SK-N-SH (cell line): ENCODE results near the gene SMARCE1.

ENCODE experiments used
- CHD2 ChIP-seq: fragments of 150-350 bp; IDR thresholded peaks from 2 replicates; pipeline ENCODE4 v1.6.1; 2018; ENCODE audit warnings: low read length; ENCODE audit not compliant: partially characterized antibody
- CTCF ChIP-seq: fragments of 200-600 bp; sonication (generic); IDR thresholded peaks from 2 replicates; pipeline ENCODE4 v1.6.1; 2017; ENCODE audit warnings: antibody characterized with exemption, mild to moderate bottlenecking, moderate library complexity
- EP300 ChIP-seq, 2 experiments: IDR thresholded peaks; 2 replicates each; pipeline versions ENCODE4 v1.4.0 to v1.6.1; 2012; ENCODE audit warnings: borderline replicate concordance in 1 of 2, low read depth in 1 of 2, low read length in 1 of 2
- GABPA ChIP-seq: IDR thresholded peaks from 2 replicates; pipeline ENCODE4 v1.4.0; 2012; ENCODE audit warnings: low read depth, mild to moderate bottlenecking
- JUND ChIP-seq: IDR thresholded peaks from 2 replicates; pipeline ENCODE4 v1.4.0; 2012
- MXI1 ChIP-seq: IDR thresholded peaks from 2 replicates; pipeline ENCODE4 v1.6.1; 2012; ENCODE audit warnings: mild to moderate bottlenecking, low read depth, low read length, improper control_type of control experiment
- POLR2AphosphoS5 ChIP-seq: IDR thresholded peaks from 2 replicates; pipeline ENCODE4 v1.6.1; 2012; ENCODE audit warnings: low read depth, low read length
- RCOR1 ChIP-seq: fragments of 150-350 bp; IDR thresholded peaks from 2 replicates; pipeline ENCODE4 v1.6.1; 2017; ENCODE audit warnings: antibody characterized with exemption, low read length
- RFX5 ChIP-seq: IDR thresholded peaks from 2 replicates; pipeline ENCODE4 v1.6.1; 2012; ENCODE audit warnings: mild to moderate bottlenecking, improper control_type of control experiment, low read length
- SMC3 ChIP-seq: IDR thresholded peaks from 2 replicates; pipeline ENCODE4 v1.6.1; 2012; ENCODE audit warnings: low read depth, low read length, improper control_type of control experiment
- TAF1 ChIP-seq: IDR thresholded peaks from 2 replicates; pipeline ENCODE4 v1.6.1; 2012; ENCODE audit warnings: low read depth, mild to moderate bottlenecking, low read length, moderate library complexity, borderline replicate concordance
- USF2 ChIP-seq: fragments of 150-350 bp; IDR thresholded peaks from 2 replicates; pipeline ENCODE4 v1.6.1; 2017; ENCODE audit warnings: antibody characterized with exemption, low read length, low read depth, borderline replicate concordance
- TF ChIP-seq, protein P1 (sequence below): IDR thresholded peaks from 2 replicates; pipeline ENCODE4 v1.6.1; 2012; ENCODE audit warnings: mild to moderate bottlenecking, low read depth, low read length, moderate library complexity
- TF ChIP-seq, protein P2 (sequence below): IDR thresholded peaks from 2 replicates; pipeline ENCODE4 v1.4.0; 2012; ENCODE audit warnings: low read depth

GRCh38 chr17:40605306-40605705 is 42.3 kb downstream of the SMARCE1 start:
- TF ChIP-seq MXI1, result no peak
- no peak for TF ChIP-seq CTCF
- TF ChIP-seq GABPA, result no peak
- no peak for TF ChIP-seq TAF1
- TF ChIP-seq USF2, result no peak
- TF ChIP-seq, protein P1, sequence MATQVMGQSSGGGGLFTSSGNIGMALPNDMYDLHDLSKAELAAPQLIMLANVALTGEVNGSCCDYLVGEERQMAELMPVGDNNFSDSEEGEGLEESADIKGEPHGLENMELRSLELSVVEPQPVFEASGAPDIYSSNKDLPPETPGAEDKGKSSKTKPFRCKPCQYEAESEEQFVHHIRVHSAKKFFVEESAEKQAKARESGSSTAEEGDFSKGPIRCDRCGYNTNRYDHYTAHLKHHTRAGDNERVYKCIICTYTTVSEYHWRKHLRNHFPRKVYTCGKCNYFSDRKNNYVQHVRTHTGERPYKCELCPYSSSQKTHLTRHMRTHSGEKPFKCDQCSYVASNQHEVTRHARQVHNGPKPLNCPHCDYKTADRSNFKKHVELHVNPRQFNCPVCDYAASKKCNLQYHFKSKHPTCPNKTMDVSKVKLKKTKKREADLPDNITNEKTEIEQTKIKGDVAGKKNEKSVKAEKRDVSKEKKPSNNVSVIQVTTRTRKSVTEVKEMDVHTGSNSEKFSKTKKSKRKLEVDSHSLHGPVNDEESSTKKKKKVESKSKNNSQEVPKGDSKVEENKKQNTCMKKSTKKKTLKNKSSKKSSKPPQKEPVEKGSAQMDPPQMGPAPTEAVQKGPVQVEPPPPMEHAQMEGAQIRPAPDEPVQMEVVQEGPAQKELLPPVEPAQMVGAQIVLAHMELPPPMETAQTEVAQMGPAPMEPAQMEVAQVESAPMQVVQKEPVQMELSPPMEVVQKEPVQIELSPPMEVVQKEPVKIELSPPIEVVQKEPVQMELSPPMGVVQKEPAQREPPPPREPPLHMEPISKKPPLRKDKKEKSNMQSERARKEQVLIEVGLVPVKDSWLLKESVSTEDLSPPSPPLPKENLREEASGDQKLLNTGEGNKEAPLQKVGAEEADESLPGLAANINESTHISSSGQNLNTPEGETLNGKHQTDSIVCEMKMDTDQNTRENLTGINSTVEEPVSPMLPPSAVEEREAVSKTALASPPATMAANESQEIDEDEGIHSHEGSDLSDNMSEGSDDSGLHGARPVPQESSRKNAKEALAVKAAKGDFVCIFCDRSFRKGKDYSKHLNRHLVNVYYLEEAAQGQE, result no peak
- no peak for TF ChIP-seq POLR2AphosphoS5
- TF ChIP-seq EP300 (IDR thresholded peaks at IDR 0.05; ENCODE audit: borderline replicate concordance in 1 of 2, low read depth in 1 of 2, low read length in 1 of 2), result no peak
- TF ChIP-seq, protein P2, sequence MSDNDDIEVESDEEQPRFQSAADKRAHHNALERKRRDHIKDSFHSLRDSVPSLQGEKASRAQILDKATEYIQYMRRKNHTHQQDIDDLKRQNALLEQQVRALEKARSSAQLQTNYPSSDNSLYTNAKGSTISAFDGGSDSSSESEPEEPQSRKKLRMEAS, result no peak
- no peak for TF ChIP-seq RFX5
- TF ChIP-seq RCOR1, result no peak
- no peak for TF ChIP-seq SMC3
- TF ChIP-seq CHD2, result no peak
- no peak for TF ChIP-seq JUND
